GM15510 (cell line): Measurements from ENCODE around the gene SLC17A1.

Experiments
- POLR2A ChIP-seq: IDR thresholded peaks from 3 replicates; pipeline ENCODE4 v1.6.1; 2011; ENCODE audit warnings: borderline replicate concordance; ENCODE audit not compliant: insufficient read length; ENCODE audit errors: extremely low read depth

Gene SLC17A1, protein sequence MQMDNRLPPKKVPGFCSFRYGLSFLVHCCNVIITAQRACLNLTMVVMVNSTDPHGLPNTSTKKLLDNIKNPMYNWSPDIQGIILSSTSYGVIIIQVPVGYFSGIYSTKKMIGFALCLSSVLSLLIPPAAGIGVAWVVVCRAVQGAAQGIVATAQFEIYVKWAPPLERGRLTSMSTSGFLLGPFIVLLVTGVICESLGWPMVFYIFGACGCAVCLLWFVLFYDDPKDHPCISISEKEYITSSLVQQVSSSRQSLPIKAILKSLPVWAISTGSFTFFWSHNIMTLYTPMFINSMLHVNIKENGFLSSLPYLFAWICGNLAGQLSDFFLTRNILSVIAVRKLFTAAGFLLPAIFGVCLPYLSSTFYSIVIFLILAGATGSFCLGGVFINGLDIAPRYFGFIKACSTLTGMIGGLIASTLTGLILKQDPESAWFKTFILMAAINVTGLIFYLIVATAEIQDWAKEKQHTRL

DNA sequence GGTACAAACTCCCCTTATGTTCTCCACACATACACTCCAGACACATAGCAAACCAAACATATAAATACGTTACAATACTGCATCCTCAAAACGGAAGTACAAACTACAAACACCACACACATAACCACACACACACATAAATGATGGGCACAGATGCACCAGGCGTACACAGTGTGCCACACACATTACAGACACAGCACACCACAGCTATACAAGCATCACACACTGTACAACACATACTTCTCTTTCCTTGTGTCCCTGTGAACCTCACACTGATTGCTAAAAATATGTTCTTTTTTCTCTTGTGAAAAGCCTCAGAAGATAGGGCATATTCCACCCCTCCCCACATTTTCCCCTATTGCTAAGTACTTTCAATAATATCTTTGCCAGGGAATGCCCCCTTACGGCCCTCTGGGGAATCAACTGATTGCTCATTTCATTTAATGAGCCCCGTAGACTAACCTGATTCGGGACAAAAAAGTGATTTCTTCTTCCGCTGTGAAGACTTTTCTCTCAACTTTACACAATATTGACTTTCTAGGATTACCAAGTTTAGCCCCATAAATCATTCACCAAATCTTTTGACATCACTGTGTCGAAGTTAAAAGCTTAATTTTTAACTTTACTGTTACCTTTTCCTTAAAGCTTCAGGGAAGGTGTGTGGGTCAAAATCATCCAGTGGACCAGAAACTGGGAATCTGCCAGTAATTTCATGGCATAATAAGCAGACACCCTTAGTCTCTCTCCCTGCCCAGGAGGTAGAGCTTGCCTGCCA, at the start of gene SLC17A1:
Gene SLC17A1 (minus strand): TSS at position 521 of the 775 bp plus-strand sequence. CDS start 1,495 bp downstream, outside the sequence.
- no peak for TF ChIP-seq POLR2A

DNA sequence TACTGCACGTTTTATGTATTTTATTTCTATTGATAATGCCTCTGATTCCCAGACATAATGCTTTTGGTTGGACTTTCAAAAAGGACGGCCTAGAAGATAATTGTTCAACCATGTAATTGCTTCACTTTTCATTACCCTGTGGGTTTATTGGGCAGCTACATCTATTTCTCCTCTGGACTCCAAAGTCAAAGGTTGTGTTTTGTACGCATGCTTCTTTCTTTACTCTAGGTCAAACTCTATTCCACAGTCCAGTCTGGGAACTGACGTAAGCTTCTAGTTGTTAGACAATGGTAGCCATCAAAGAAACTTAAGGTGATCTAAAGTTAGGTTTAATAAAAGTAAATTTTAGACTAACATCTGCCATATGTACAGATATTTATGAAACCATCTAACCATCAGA, 48.7 kb upstream of the SLC17A1 start:
- no peak for TF ChIP-seq POLR2A

DNA sequence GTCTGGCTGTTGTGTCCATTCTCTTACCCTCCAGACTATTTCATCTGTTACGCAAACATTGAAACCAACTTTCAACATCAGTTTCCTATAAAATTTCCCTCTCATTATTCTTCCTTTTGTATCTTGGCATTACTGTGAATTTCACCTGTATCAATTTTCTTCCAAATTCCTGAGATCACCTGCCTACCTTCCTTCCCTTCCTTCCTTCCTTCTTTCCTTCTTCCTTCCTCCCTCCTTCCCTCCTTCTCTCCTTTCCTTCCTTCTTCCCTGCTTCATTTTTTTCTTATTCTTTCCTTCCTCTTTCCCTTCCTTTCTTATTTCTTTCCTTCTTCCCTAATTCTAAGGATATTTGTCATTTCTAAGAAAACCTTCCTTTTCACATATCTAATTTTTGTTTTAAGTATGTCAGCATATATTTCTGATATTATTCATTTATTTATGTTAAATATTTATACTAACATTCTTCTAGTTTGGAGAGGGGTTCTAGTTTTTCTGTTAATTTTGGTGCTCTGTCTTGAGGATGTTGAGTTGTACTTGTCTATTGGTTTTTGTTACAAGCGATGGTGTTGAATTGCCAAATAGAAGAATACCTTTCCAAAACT, 47.0 kb upstream of the SLC17A1 start:
- TF ChIP-seq POLR2A = no peak

DNA sequence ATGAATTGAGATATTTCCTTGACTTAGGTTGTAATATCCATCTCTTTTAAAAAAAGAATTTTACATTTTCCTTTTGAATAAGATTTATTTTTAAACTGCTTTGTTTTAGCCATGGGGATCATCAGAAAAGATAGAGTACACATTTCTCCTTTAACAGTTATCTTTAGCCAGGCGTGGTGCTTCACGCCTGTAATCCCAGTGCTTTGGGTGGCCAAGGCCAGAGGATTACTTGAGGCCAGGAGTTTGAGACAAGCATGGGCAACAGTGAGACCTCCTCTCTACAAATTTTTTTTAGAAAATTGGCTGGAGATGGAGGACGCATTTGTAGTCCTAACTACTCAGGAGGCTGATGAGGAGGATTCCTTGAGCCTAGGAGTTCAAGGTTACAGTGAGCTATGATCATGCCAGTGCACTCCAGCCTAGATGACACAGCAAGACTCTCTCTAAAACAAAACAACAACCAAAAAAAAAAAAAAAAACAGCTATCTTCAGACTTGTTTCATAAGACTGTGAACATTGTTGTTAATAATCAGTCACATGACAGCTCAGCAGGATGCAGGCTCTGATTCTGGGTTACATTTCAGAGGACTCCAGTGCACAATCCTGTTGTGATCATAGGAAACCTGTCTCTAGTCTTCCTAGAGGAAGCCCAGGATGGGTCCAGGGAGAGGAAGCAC, 44.2 kb upstream of the SLC17A1 start:
- TF ChIP-seq POLR2A = no peak

DNA sequence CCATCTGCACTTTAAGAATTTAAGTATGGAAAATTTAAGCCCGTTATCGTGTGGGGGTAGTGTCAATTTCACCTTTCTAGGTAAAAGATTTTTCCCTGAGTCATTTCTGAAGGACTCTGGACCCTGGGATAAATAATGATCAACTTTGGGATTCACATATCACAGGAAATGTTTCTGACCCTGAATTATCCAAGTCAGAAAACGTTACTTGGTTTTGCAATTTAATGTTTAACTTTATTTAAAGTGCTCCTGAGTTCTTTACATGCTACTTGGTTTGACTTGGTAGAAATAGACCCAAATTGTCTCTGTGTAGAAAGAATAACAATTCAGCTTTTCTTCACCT, 43.7 kb upstream of the SLC17A1 start:
- TF ChIP-seq POLR2A = no peak

DNA sequence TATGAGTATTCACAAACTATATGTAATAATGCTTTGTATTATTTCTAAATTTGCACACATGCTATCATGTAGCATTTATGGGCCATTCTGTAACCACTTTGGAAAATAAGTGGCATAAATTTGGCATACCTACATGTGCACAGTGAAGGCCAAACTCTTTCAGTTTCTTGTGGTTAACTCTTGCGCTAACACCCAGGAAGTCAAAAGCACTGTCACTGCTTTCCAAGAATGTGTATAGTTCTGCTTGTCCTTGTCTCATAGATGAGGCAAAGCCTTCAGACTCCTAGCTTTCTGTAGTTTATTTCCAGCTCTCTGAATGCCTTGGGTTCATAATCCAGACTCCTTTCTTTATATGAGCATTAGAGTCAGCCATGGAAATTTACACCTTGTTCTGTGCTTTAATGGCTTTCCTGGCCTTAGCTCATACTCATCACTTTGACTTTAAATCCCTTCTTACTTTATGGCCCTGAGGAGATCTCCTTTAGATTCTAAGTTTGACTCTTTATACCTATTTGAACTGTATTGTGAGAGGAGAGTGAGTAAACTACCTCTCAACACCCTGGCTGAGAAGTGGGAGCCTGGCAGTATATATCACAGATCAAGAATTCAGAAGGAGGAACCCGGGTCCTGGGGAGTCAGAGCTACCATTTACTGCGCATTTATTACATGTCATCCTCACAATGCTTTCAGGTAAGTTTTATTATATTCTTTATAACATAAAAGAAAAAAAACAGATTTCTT, 43.1 kb upstream of the SLC17A1 start:
- no peak for TF ChIP-seq POLR2A

DNA sequence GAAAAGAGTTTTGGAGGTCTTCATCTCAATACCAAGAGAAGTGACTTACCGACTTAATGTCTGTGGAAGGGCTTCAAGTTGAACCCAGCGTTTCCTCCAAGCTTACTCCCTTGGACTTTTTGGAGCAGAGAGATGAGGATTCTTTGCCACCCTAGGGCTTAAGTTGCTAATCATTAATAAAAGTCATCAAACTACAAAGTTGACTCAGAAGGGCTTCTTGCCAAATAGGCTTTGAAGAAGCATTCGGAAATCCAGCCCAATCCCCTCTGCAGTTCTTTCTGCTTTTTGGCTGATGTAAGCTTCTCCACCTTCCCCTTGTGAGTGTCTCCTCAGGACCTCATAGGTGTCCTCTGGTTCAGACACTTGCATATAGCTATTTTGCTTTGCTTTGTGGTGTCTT, 42.3 kb upstream of the SLC17A1 start, which contains the start of gene SLC17A3:
Gene SLC17A3 (minus strand): TSS at position 126 of the 400 bp plus-strand sequence. CDS start 5,856 bp downstream, outside the sequence.
- TF ChIP-seq POLR2A = no peak

DNA sequence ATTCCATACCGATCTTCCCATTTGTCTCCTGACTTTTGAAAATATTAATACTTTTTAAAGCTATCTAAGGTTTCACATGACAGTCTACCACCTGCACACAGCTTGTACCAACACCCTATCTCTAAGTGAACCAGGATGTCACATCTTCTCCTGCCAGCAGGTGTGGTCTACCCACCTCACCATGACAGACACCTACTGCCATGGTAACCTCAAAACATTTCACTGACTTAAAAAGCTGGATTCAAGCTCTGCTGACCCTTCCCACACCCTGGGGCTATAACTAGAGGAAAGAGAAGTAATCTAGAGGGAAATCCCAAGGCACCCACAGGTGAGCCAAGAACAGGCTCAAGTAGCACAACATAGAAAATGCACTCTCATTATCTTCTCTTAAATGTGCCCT, 41.0 kb upstream of the SLC17A1 start:
- no peak for TF ChIP-seq POLR2A

DNA sequence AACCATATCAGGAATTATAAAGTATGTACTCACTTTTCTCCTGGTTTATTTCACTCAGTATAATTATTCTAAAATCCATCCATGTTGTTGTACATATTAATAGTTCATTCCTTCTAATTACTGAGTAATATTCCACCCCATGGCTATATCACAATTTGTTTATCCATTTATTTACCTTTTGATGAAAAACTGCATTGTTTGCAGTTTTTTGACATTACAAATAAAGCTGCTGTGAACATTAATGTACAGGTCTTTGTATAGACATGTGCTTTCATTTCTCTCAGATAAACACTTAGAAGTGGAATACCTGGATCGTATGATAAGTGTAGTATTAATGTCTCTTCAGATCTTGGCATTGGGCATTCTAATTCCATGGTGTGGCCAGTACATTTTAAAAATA, 38.0 kb upstream of the SLC17A1 start:
- no peak for TF ChIP-seq POLR2A

DNA sequence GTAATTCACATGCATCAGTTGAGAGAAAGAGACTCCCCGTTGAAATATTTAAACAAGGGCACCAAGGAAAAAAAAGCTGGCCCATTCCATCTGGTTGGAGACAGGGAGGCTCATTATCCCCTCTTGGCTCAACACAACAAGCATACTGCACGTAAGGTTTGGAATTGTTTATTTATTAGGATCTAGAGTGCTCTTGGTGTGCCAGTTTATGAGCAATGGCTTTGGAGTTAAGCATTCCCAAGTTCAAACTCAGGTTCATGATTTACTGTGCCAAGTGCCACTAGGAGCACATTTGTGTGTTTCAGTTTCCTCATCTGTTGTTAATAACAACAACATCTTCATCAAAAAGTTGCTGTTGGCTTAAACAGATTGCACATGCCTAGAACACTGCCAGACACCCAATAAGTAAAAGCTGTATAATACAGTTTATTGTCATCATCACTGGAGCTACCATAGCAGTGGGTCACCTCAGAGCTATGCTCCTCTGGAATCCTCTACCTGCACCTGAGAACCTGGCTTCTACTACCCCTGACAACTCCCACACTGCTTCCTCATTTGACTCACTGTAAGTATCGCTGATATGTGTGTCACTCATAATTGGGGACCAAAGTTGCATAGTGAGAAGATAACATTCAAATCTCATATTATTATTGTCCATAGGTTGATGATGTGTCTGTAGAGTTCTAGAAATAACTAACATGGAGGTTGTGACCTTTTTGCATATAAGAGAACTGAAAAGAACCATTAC, 36.8 kb upstream of the SLC17A1 start:
- no peak for TF ChIP-seq POLR2A

DNA sequence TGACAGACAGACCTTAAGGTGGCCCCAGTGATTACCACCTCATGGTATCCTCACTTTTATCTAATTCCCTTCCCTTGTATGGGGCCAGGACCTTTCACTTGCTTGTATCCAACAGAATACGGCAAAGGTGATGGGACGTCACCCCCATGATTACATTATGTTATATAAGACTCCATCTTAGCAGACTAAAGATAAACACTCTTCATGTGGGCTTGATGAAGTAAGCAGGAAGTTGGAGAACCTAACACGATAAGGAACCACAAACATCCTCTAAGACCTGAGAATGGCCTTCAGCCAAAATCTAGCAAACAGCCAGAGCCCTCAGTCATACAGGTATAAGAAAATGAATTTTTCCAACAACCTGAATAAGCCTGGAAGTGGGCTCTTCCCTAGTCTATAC, 34.2 kb upstream of the SLC17A1 start:
- TF ChIP-seq POLR2A = no peak

DNA sequence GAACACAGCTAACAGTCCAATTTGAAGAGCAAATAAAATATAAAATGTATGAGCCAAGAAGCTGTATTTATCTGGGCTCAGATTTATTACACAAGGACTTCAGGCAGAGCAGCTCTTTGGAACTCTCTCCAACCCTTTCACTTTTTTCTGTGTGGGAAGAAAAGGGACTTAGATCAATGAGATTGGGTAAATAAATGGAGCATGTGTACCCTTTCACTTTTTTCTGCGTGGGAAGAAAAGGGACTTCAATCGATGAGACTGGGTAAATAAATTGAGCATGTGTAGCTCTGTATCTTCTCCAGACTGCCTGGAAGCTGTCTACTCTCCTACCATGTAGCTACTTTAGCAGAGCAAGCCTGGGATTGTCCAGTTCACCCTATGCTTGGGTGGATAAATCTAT, 31.5 kb upstream of the SLC17A1 start:
- no peak for TF ChIP-seq POLR2A

DNA sequence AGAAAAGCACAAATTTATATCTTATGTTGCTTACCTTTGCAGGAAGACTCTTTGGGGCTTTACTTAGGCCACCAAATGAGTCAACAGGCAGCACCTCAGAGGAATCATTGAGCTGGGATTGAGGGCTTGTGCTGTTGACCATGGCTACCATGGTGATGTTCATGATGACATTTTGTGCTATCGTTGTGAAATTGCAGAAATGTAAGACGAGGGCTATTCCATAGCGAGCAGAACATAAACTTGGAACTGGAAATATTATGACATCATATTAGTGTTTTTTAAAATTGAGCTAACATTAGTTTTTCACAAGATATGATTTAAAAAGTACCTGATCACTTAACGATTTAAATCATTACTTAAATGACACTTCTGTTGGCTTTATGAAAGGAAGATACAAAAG, 30.3 kb upstream of the SLC17A1 start:
- TF ChIP-seq POLR2A = no peak

DNA sequence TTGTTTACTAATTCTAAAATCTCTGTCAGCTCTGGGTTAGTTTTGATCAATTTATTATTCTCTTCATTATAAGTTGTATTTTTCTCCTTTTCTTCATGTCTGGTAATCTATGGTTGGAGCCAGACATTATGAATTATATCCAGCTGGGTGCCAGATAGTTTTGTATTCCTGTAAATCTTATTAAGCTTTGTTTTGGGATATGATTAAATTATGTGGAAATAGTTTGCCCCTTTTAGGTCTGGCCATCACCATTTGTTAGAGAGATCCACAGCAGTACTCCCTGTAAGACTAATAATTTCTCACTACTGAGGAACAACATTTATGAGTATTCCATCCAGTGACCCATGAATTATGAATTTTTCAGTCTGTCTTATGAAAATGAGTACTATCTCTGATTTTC, 20.9 kb upstream of the SLC17A1 start:
- TF ChIP-seq POLR2A = no peak

DNA sequence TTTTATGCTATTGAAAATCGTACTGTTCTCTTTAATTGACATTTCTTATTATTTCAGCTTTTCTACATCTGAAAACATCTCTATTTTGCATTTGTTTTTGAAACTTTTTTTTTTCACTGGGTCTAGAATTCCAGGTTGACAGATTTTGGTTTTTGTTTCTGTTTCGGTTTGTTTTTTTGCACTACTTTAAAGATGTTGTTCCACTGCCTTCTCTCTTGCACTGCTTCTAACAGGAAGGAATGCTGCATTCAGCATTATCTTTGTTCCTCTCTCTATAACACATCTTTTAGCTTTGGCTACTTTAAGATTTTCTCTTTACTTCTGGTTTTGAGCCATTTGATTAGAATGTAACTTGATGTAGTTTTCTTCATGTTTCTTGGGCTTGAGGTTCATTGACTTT, 20.1 kb upstream of the SLC17A1 start:
- TF ChIP-seq POLR2A = no peak
